IPS-18c (cell line): ENCODE data around the gene ZCCHC14.
"Not testable (repeated sequence)": the region's sequence is repeated elsewhere in the genome, so short reads cannot be mapped to it uniquely, and the experiment has no call there.

Source experiments
- H3K4me3 ChIP-seq: 2 replicates; pipeline ENCODE4 v1.7.0; 2013; ENCODE audit warnings: low read depth, mild to moderate bottlenecking, low read length, moderate library complexity; ENCODE audit not compliant: insufficient read depth
- H3K9me3 ChIP-seq: one replicate; pipeline ENCODE4 v1.6.1; 2013; ENCODE audit warnings: mild to moderate bottlenecking, low read length, moderate library complexity; ENCODE audit not compliant: control insufficient read depth, insufficient read depth

Gene ZCCHC14

DNA sequence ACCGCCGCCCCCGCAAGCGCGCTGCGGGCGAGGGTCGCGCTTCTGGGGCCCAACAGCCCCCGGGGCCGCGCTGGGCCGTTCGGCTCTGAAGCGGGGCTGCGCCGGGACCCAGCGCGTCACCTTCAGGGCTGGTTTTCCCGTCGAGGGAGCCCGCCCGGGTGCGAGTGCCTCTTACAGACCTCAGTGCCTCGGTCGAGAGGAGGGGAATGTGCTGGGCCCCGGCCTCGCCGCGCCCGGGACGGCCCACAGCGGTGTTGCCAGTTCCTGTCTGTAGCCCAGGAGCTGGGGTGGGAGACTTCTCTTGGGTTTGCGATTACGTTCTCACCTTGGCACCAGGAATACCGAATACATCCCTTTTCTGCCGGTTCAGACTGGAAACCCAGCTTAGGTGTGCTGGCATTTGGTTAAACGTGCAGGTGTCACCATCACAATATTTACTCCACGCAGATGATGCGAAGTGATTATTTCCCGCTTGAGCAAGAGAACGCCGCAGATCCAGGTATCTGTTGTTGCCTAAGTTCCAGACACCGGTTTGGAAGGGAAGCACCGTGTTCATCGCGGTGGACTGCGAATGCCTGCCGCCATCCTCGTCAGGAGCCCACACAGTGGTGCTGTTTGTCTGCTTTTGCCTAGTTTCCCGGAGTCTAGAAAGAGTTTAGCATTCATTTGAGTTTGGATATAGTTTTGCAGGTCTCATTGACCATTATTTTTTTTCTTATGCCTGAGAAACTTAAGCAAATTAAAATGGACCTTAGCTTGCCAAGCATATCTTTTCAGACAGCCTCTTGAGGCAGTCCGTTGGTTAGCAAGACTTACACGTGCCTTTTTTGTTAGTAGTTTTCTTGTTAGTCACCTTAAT lies 99.8 kb downstream of the ZCCHC14 start:
- H3K9me3 ChIP-seq: peaks cover 2% of the 10 kb centered on the region
- peak overlapping the region; percentile 76 for H3K4me3 ChIP-seq

DNA sequence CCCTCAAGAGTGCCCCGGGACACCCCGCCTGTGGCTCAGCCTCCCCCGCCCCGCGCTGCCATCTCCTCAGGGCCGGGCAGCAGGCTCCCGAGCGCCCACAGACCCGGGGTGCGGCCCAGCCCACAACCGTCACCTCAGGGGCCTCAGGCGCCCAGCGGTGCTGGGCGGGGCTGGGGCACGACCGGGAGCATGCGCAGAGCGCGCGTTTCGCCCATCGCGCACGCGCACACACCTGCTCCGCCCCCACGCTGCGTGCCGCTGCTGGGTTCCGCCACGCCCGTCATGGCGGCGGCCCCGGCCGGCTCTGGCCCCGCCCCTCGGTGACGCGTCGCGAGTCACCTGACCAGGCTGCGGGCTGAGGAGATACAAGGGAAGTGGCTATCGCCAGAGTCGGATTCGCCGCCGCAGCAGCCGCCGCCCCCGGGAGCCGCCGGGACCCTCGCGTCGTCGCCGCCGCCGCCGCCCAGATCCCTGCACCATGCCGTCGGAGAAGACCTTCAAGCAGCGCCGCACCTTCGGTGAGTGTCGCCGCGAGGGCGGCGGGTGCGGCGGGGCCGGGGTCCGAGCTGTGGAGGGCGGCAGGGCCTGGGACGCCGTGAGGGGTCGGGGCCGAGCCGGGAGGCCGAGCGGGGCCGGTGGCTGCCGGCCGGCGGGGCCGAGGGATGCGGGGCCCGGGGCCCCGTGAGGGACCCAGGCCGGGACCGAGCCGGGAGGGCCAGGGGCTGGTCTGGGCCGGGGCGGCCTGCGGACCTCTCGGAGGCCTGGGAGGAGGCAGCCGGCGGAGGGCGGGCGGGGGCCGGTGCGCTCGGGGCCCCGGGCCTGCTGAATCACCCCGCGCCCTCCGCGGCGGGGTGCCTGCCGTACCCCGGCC lies 100.6 kb downstream of the ZCCHC14 start, which contains the start of gene MAP1LC3B:
TSS of gene MAP1LC3B (plus strand) at position 387 of the 871 bp plus-strand sequence. CDS start at position 479, 92 bp downstream.
- Histone ChIP-seq H3K9me3 (peaks cover 2% of the 10 kb centered on the region), H3K4me3 (peak within 1 kb of the TSS; percentile 88)

DNA sequence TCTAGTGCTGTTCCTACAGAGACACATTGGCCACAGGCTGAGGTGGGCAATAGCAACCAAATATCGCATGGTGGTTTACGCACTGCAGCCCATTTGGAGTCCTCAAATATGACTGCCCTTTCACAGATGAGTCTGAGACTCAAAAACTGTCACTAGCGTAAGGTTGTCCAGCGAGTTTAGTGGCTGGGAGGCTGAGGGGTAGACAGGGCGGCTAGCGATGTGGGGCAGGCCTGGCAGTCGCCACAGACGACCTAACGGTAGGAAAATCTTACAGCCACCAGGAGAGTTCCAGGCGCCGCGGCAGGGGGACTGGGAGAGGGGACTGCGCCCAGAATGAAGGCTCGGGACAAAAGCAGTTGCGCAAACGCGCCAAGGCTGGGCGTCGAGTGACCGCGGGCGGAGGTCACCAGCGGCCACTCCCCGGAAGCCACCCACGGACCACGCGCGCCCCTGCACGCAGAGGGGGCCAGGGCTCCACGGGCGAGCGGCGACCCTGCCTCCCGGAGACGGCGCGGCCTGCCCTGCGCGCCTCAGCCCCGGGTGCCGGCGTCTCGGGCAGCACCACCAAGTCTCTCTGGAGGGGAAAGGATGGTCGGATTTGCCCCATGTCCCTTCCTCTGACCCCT lies 101.4 kb downstream of the ZCCHC14 start:
- H3K4me3 ChIP-seq: peak overlapping the region; percentile 88
- H3K9me3 ChIP-seq: peaks cover 2% of the 10 kb centered on the region

DNA sequence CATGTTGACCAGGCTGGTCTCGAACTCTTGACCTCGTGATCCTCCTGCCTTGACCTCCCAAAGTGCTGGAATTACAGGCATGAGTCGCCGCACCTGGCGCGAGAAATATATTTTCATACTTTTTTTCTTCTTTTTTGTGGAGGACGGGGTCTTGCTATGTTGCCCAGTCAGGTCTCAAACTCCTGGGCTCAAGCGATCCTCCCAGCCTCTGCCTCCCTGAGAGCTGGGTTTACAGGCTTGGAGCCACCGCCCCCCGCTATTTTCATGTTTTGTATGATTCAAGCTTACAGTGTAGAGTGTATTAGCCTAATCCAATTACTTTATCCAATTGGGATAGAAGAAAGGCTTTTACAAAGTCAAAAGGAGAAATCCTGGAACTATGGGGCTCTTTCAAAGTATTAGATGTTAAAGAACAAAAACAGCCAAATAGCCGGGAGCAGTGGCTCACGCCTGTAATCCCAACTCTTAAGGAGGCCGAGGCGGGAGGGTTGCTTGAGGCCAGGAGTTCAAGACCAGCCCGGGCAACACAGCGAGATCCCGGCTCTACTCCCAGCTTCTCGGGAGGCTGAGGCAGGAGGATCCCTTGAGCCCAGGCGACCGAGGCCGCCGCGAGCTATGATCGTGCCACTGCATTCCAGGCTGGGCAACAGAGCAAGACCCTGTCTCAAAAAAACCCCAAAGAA lies 102.0 kb downstream of the ZCCHC14 start:
- Histone ChIP-seq H3K9me3 (peaks cover 2% of the 10 kb centered on the region), H3K4me3 (peak overlapping the region; percentile 88; the same call in 1 of the 2 replicates)

DNA sequence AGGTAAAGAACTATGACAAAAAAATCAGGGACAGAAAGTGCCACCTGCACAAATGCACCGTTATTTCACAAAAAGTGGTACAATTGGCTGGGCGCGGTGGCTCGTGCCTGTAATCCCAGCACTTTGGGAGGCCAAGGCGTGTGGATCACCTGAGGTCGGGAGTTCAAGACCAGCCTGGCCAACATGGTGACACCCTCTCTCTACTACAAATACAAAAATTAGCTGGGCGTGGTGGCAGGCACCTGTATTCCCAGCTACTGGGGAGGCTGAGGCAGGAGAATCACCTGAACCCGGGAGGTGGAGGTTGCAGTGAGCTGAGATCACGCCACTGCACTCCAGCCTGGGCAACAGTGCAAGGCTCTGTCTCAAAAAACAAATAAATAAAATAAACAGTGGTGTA lies 102.9 kb downstream of the ZCCHC14 start:
- H3K9me3 ChIP-seq, H3K4me3 ChIP-seq: not testable (repeated sequence)

DNA sequence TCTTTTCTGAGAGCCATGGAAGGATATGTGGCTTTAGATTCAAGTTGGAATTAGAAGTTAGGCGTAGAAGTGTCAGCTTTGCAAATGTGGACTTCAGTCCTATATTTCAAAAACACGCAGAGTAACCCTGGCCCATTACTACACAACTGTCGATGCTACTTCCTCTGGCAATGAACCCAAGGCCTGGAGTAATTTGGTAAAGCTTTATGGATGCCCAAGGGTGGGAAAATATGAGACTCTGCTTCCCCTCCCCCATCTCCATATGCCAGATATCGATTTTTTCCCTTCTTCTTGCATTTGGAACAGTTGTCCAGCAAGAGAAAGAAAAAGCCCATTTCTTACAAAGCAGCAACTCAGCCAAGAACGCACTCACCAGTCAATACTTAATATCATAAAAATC lies 103.6 kb downstream of the ZCCHC14 start:
- H3K4me3 ChIP-seq: no peak overlapping the region
- H3K9me3 ChIP-seq: peaks cover 2% of the 10 kb centered on the region

DNA sequence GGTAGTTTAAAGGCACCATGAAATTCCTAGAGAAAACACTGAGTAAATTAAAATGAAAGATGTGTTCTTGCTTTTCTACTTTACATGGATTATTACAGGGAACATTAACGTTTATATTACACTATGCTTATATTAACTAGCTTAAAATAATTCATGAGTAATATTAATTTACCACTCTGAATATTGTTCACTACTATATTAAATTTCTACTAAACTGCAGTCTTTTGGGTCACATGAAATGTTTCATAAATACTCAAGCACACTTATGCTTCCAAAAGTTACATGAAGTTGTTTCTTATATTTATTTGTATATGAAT lies 104.0 kb downstream of the ZCCHC14 start:
- no peak overlapping the region for H3K4me3 ChIP-seq
- peaks cover 2% of the 10 kb centered on the region for H3K9me3 ChIP-seq

DNA sequence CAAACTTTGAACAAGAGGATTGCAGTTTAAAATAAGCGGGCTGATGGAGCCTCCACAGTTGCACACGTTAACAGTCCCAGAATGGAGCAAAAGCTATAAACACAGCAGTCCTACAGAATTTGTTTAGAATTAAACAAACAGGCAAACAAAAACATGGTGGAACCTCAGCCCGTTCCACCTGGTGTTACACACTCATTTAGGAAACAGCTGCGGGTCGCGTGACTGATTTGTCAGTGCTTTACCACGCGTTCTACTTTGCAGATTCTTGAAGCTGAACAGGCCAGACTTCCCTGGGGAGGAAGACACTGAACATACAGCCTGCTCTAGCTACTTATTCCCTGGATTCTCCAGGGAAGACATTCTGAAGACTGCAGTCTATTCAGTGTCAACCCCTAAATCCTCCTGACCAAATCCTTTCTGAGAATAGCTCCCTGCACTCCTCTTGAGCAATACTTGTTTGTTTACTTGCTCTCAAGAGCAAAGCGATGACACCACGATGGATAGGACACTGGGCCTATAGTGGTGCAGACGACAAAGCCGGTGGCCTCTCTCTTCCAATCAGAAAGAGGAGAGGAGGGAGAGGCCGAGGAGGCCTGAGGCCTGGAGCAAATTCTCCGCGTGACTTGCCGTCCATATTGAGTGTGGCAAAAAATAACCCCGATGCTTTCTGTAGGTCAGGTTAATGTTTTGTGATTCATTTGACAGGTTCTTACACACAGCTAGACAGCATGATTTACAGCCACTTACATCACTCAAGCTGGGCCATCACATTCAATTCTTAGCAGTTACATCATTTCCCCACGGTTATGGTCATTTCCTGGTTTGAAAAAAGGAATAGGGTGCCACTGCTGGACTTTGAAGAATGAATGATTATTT lies 104.6 kb downstream of the ZCCHC14 start:
- Histone ChIP-seq H3K9me3 (peaks cover 2% of the 10 kb centered on the region), H3K4me3 (peak overlapping the region; percentile 0)

DNA sequence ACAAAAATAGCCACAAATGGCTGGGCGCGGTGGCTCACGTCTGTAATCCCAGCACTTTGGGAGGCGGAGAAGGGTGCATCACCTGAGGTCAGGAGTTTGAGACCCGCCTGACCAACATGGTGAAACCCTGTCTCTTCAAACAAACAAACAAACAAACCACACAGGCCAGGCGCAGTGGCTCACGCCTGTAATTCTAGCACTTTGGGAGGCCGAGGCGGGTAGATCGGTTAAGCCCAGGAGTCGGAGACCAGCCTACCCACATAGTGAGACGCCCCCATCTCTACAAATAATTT lies 108.0 kb downstream of the ZCCHC14 start:
- H3K4me3 ChIP-seq: peak overlapping the region; percentile 95
- H3K9me3 ChIP-seq: not testable (repeated sequence)

DNA sequence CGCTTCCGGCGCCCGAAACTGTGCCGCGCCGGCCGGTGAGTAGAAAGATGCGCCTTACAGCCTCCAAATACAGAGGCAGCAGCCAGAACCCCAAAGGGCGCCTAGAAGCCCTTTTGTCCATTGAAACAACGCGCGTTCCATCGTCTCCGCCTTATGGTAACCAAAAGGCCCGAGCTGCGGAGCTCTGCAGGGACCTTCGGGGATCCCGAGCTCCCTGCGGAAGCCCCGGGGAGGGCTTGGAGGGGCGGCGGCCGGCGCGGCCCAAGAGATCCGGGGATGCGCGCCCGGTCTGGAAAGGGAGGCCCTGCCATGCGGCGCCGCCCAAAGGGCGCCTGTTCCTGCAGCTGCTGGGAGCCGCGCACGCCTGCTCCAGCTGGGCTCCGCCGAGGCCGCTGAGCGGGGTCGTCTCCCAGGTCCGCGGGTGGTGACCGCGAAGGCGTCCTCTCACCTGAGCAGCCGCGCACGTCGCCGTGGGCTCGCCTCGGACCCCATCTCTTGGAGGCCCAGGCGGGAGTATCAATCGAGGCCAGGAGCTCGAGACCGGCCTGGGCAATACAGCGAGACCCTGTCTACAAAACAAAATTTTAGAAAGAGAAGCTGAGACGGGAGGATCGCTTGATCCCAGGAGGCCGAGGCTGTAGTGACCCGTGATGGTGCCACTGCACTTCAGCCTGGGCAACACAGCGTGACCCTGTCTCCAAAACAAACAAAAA lies 108.5 kb downstream of the ZCCHC14 start:
- Histone ChIP-seq H3K9me3 (no peaks in the 10 kb centered on the region), H3K4me3 (peak overlapping the region; percentile 95)

DNA sequence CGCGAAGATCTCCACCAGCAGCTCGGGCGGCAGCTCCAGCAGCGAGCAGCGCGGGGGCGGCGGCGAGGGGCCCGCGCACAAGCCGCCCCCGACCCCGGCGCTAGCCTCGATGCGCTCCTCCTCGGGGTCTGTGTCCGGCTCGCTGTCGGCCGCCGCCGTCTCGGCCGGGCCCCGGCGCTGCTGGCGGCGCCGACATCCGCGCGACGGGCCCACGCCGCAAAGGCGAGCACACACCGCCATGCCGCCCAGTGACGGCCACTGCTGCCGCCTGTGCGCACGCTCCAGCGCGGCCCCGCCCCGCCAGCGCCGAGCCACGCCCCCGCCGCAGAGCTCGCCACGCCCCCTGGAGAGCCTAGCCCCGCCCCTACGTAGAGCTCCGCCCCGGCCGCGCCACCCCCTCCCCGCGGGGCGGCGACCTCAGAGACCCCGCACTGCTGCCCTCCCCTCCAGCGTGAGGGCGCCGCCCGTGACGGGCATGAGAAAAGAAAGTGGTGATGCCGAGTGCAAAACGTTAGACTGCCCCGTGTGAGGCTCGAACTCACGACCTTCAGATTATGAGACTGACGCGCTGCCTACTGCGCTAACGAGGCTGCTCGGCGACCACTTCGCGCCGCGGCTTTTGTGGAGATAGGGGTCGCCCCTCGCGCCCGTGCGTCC lies 109.2 kb downstream of the ZCCHC14 start, which contains the start of gene FBXO31:
TSS of gene FBXO31 (minus strand) at position 272 of the 657 bp plus-strand sequence. CDS start at position 240, 32 bp downstream.
- peak within 1 kb of the TSS; percentile 95 for H3K4me3 ChIP-seq

DNA sequence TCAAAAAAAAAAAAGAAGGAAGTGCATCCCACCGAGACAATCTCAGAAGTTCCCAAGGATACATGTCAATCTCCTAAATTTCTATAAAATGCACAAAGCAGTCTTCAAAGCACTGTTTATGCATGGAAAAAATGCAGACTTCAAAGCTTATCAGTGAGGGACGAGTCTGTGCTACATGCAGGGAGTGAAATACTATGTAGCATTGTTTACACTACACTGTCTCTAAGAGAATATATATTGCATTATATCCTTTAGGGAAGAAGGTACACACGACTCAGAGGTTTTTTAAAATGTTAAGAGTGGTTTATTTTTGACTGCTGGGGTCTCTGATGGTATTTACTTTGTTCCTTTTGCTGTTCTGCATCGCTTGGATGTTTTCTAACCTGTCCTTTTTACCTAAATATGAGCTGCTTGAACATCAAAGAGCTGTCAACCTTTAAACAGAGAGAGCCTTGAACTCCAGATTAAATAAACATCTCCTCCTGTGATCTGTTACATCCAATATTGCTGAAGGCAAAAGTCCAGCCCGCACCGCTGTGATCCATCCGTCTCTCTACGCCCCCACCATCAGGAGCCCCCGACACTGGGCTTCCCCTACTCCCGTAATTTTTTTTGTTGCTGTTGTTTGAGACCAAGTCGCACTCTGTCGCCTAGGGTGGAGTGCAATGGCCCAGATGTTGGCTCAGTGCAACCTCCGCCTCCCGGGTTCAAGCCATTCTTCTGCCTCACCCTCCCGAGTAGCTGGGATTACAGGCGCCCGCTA lies 110.6 kb downstream of the ZCCHC14 start:
- peak overlapping the region; percentile 95 for H3K4me3 ChIP-seq
- no peaks in the 10 kb centered on the region for H3K9me3 ChIP-seq

More for the DNA sequence above, 109.2 kb downstream of the ZCCHC14 start, which contains the start of gene FBXO31:
- H3K9me3 ChIP-seq: no peaks in the 10 kb centered on the region

DNA sequence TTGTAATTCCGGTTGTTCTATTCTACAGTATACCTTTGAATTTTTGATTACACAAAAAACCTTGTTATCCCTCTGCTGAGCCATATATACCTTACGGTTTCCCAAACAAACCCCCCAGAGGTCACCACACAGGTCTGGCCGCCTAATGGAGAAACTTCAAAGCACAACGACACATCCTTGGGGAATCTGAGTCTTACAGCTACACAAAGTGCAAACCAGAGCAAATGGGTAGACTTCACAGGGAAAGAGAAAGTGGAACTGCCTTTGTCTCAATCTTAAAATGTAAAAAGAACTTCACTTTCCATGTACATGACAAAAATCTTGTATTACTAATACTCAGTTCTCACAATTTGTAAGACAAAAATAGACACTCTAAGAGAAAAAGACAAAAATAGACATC lies 111.9 kb downstream of the ZCCHC14 start:
- no peak overlapping the region for H3K4me3 ChIP-seq
- H3K9me3 ChIP-seq: no peaks in the 10 kb centered on the region

DNA sequence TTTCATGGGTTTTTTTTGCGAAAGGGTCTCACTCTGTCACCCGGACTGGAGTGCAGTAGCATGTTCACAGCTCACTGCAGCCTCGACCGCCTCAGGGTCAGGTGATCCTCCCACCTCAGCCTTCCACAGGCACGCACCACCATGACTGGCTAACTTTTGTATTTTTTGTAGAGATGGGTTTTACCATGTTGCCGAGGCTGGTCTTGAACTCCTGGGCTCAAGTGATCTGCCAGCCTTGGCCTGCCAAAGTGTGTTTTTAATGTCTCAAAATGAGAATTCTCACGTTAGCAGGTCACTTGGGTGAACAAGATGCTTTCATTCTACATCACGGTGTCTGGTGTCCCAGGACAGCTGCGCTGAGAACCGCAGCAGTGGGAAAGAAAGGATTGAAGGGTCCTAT lies 112.4 kb downstream of the ZCCHC14 start:
- Histone ChIP-seq H3K9me3 (no peaks in the 10 kb centered on the region), H3K4me3 (no peak overlapping the region)

DNA sequence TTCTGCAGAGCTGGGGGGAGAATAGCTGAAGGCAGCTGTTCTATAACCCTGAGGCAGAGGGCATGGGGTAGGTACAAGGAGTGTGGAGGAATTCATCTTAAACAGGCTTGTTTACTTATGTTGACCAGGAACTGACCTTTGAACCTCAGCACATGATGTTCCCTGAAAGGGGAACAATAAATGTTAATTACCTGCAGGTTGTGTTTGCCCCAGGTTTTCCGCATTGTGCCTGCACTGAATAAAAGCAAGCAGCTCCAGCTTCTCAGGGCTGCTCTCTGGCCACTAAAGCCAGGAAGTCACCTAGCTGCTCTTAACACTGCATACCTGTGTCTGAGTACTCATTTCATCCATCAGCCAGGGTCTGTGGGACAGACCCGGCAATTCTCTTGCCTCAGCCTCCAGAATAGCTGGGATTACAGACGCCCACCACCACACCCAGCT lies 113.5 kb downstream of the ZCCHC14 start:
- not testable (repeated sequence) for H3K4me3 ChIP-seq, H3K9me3 ChIP-seq
